DND-41 (cell line): ENCODE results near the gene EFNB2.

ENCODE experiments used
- ATAC-seq: fragments of 200-7000 bp; cut with Tn5 transposase; 3 replicates; pipeline ENCODE4 v1.9.1; 2021; ENCODE audit warnings: low read depth; ENCODE audit not compliant: insufficient read depth
- DNase-seq: peaks from one replicate; pipeline ENCODE4 v3.0.0-alpha.2; 2020
- H2AFZ ChIP-seq: 2 replicates; pipeline ENCODE4 v1.6.0; 2012; ENCODE audit warnings: low read depth, low read length
- H3K27ac ChIP-seq: 2 replicates; pipeline ENCODE4 v1.5.1; 2012; ENCODE audit warnings: low read length, inconsistent platforms
- H3K27me3 ChIP-seq: fragments of 200-600 bp; sonication (generic); 2 replicates; pipeline ENCODE4 v1.6.0; 2012; ENCODE audit warnings: low read length, mild to moderate bottlenecking, inconsistent platforms; ENCODE audit not compliant: insufficient read depth, poor library complexity
- H3K36me3 ChIP-seq: 2 replicates; pipeline ENCODE4 v1.5.1; 2012; ENCODE audit warnings: low read length, inconsistent platforms; ENCODE audit not compliant: insufficient read depth
- H3K4me1 ChIP-seq: 2 replicates; pipeline ENCODE4 v1.5.1; 2012; ENCODE audit warnings: mild to moderate bottlenecking, low read length; ENCODE audit not compliant: insufficient read depth
- H3K4me2 ChIP-seq: 2 replicates; pipeline ENCODE4 v1.6.0; 2012; ENCODE audit warnings: mild to moderate bottlenecking, moderate library complexity, low read length, inconsistent platforms; ENCODE audit not compliant: insufficient read depth
- H3K4me3 ChIP-seq, 2 experiments: fragments of 200-600 bp in 1 of 2; shearing (Covaris generic) in 1 of 2; 2 replicates each; pipeline ENCODE4 v1.5.1; 2012 to 2016; ENCODE audit warnings: inconsistent platforms in 2 of 2, low read length in 2 of 2, mild to moderate bottlenecking in 2 of 2, low read depth in 1 of 2, moderate library complexity in 1 of 2
- H3K79me2 ChIP-seq: 2 replicates; pipeline ENCODE4 v1.6.0; 2012; ENCODE audit warnings: low read length, inconsistent platforms; ENCODE audit not compliant: insufficient read depth
- H3K9ac ChIP-seq: 2 replicates; pipeline ENCODE4 v1.6.0; 2012; ENCODE audit warnings: low read depth, mild to moderate bottlenecking, inconsistent platforms, low read length, moderate library complexity
- H3K9me3 ChIP-seq: 2 replicates; pipeline ENCODE4 v1.5.1; 2012; ENCODE audit warnings: low read length, moderate library complexity, mild to moderate bottlenecking, inconsistent platforms; ENCODE audit not compliant: insufficient read depth, severe bottlenecking
- H4K20me1 ChIP-seq: 2 replicates; pipeline ENCODE4 v1.6.0; 2012; ENCODE audit warnings: low read length; ENCODE audit not compliant: insufficient read depth
- CTCF ChIP-seq: IDR thresholded peaks from 2 replicates; pipeline ENCODE4 v1.5.1; 2012; ENCODE audit warnings: borderline replicate concordance, low read length, moderate library complexity, mild to moderate bottlenecking; ENCODE audit not compliant: poor library complexity, severe bottlenecking; ENCODE audit errors: extremely low read depth
- EZH2 ChIP-seq: IDR thresholded peaks from 3 replicates; pipeline ENCODE4 v1.6.1; 2012; ENCODE audit warnings: borderline replicate concordance, low read depth, mild to moderate bottlenecking, moderate library complexity, low read length, inconsistent platforms; ENCODE audit not compliant: severe bottlenecking

Gene EFNB2

GRCh38 chr13:106484537-106485193 is 50.8 kb downstream of the EFNB2 start:
- no peak for ATAC-seq
- Histone ChIP-seq H3K79me2 (no peaks in the 10 kb centered on the region), H3K4me1 (no peaks in the 10 kb centered on the region), H3K36me3 (no peaks in the 10 kb centered on the region), H3K9me3 (no peaks in the 10 kb centered on the region), H3K9ac (no peak overlapping the region), H3K4me3 (no peak overlapping the region), H3K4me2 (no peak overlapping the region), H3K27me3 (no peaks in the 10 kb centered on the region), H4K20me1 (no peaks in the 10 kb centered on the region), H2AFZ (no peak overlapping the region), H3K27ac (no peak overlapping the region)
- no peak for DNase-seq
- no peak for TF ChIP-seq CTCF
- TF ChIP-seq EZH2, result no peak

GRCh38 chr13:106484084-106484483 is 51.4 kb downstream of the EFNB2 start:
- Histone ChIP-seq H3K79me2 (no peaks in the 10 kb centered on the region), H3K9me3 (no peaks in the 10 kb centered on the region), H3K36me3 (no peaks in the 10 kb centered on the region), H2AFZ (no peak overlapping the region), H3K4me2 (no peak overlapping the region), H3K4me3 (no peak overlapping the region), H3K27me3 (no peaks in the 10 kb centered on the region), H4K20me1 (no peaks in the 10 kb centered on the region), H3K27ac (no peak overlapping the region), H3K4me1 (no peaks in the 10 kb centered on the region), H3K9ac (no peak overlapping the region)
- DNase-seq, result no peak
- TF ChIP-seq EZH2 (no peak), CTCF (no peak)
- ATAC-seq, result no peak

GRCh38 chr13:106481919-106482318 is 53.5 kb downstream of the EFNB2 start:
- no peak for ATAC-seq

More at GRCh38 chr13:106481919-106482318, 53.5 kb downstream of the EFNB2 start:
- Histone ChIP-seq H3K9ac (no peak overlapping the region), H3K9me3 (no peaks in the 10 kb centered on the region), H4K20me1 (no peaks in the 10 kb centered on the region), H3K4me2 (no peak overlapping the region), H3K36me3 (no peaks in the 10 kb centered on the region), H3K27ac (no peak overlapping the region), H2AFZ (no peak overlapping the region), H3K4me1 (no peaks in the 10 kb centered on the region), H3K79me2 (no peaks in the 10 kb centered on the region), H3K27me3 (no peaks in the 10 kb centered on the region), H3K4me3 (no peak overlapping the region)
- no peak for DNase-seq
- no peak for TF ChIP-seq EZH2
- no peak for TF ChIP-seq CTCF
